GF-D8 (cell line): Measurements from ENCODE around the gene EMC9.
A peak's percentile ranks its signal among the peaks of the same experiment; 100 is the strongest.

ENCODE experiments used
- DNase-seq: peaks from one replicate; lab custom pipeline; 2025; lab: John Stamatoyannopoulos, UW

EMC9 gene

GRCh38 chr14:24141097-24141880 lies at the start of gene EMC9:
Gene EMC9, minus strand, starts transcription at chr14:24141591. Its CDS starts 287 bp downstream, at chr14:24141304.
- DNase-seq = peak; percentile 98

GRCh38 chr14:24190416-24190815 lies 49.0 kb upstream of the EMC9 start:
- no peak for DNase-seq

GRCh38 chr14:24189460-24189859 lies 48.1 kb upstream of the EMC9 start:
- no peak for DNase-seq

- DNase-seq = no peak
These were observed 47.6 kb upstream of the EMC9 start for GRCh38 chr14:24189059-24189375.

GRCh38 chr14:24188251-24189058 lies 47.1 kb upstream of the EMC9 start, which contains the start of gene IPO4:
Gene IPO4, minus strand, starts transcription at chr14:24188816. Its CDS starts 29 bp downstream, at chr14:24188787.
- peak; percentile 92 for DNase-seq

GRCh38 chr14:24187539-24187915 lies 46.1 kb upstream of the EMC9 start:
- no peak for DNase-seq

- DNase-seq = no peak
These were observed 45.6 kb upstream of the EMC9 start for GRCh38 chr14:24186831-24187538.

- DNase-seq = no peak
These were observed 44.4 kb upstream of the EMC9 start for GRCh38 chr14:24185741-24186140.

- DNase-seq = no peak
These were observed 43.6 kb upstream of the EMC9 start for GRCh38 chr14:24185026-24185425.

- DNase-seq = no peak
These were observed 42.9 kb upstream of the EMC9 start for GRCh38 chr14:24184104-24184970.

- DNase-seq = no peak
These were observed 41.7 kb upstream of the EMC9 start for GRCh38 chr14:24183014-24183481.

GRCh38 chr14:24182110-24182882 lies 40.9 kb upstream of the EMC9 start:
- no peak for DNase-seq

GRCh38 chr14:24181371-24182077 lies 40.1 kb upstream of the EMC9 start:
- no peak for DNase-seq

GRCh38 chr14:24179961-24180796 lies 38.8 kb upstream of the EMC9 start:
- DNase-seq = no peak

- DNase-seq = no peak
These were observed 38.0 kb upstream of the EMC9 start for GRCh38 chr14:24179294-24179960.

GRCh38 chr14:24178399-24179178 lies 37.2 kb upstream of the EMC9 start:
- no peak for DNase-seq

- no peak for DNase-seq
These were observed 36.5 kb upstream of the EMC9 start for GRCh38 chr14:24177891-24178290.
